Sigmoid colon (tissue), 7 donors: ENCODE data around the gene KCTD16. TPM values are rescaled to one million over a fixed set of nuclear protein-coding genes. Genes with fewer than 3 reads are reported as not detected.
A peak's percentile ranks its signal among the peaks of the same experiment; 100 is the strongest.

Experiments
- DNase-seq: peaks from one replicate; pipeline ENCODE4 v3.0.0-alpha.2; 2019
- H3K27ac ChIP-seq, 4 donors: fragments of 200-600 bp; sonication (generic); one replicate each; pipeline ENCODE4 v1.5.1; 2016 to 2019; ENCODE audit warnings: mild to moderate bottlenecking in 1 of 4
- H3K27me3 ChIP-seq, 3 donors: fragments of 200-600 bp; sonication (generic); one replicate each; pipeline ENCODE4 v1.5.1; 2019; ENCODE audit warnings: mild to moderate bottlenecking in 1 of 3
- H3K36me3 ChIP-seq, 4 donors: fragments of 200-600 bp; sonication (generic); one replicate each; pipeline ENCODE4 v1.5.1; 2016 to 2019
- H3K4me1 ChIP-seq, 4 donors: fragments of 200-600 bp; sonication (generic); one replicate each; pipeline ENCODE4 v1.5.1; 2017 to 2019
- H3K4me3 ChIP-seq, 4 donors: fragments of 200-600 bp; sonication (generic); one replicate each; pipeline ENCODE4 v1.5.1; 2017 to 2019; ENCODE audit warnings: mild to moderate bottlenecking in 2 of 4, moderate library complexity in 1 of 4
- H3K9me3 ChIP-seq, 4 donors: fragments of 200-600 bp in 3 of 4; sonication (generic) in 3 of 4; one replicate each; pipeline versions ENCODE4 v1.5.1 to v1.6.1; 2013 to 2019
- CTCF ChIP-seq, 4 experiments: fragments of 450-650 bp in 3 of 4; fragments of 200-600 bp in 1 of 4; IDR thresholded peaks; one replicate each; pipeline ENCODE4 v1.5.1; 2016 to 2019; ENCODE audit warnings: antibody characterized with exemption in 4 of 4, mild to moderate bottlenecking in 3 of 4, moderate library complexity in 2 of 4
- EP300 ChIP-seq, 4 donors: sonication (generic); formaldehyde crosslinking; IDR thresholded peaks; one replicate each; pipeline ENCODE4 v1.6.1; 2017; ENCODE audit warnings: antibody characterized with exemption in 4 of 4
- POLR2A ChIP-seq, 2 donors: fragments of 450-650 bp; IDR thresholded peaks; one replicate each; pipeline ENCODE4 v1.6.1; 2016; ENCODE audit warnings: antibody characterized with exemption in 2 of 2, mild to moderate bottlenecking in 2 of 2, moderate library complexity in 2 of 2
- POLR2AphosphoS5 ChIP-seq, 4 donors: sonication (generic); formaldehyde crosslinking; IDR thresholded peaks; one replicate each; pipeline ENCODE4 v1.6.1; 2017; ENCODE audit warnings: antibody characterized with exemption in 4 of 4
- WGBS, 2 donors: extraction: QIAGEN DNeasy Blood & Tissue Kit; methylation state at CpG; one replicate each; pipeline ENCODE4 v1.1.7; 2013; 5-methylcytosine and 5-hydroxymethylcytosine counted together
- intact Hi-C: fragments of 100-400 bp; cut with DNase I; formaldehyde crosslinking; loops from one replicate; pipeline ENCODE4 v1.15.1; 2023
- polyA plus RNA-seq, 3 donors: library from polyadenylated mRNA; stranded (reverse); fragments of 200-250 nt; gene quantifications; one replicate each; pipeline ENCODE4 v1.2.3, GENCODE V29; 2013
- total RNA-seq, 4 donors: library from RNA; depleted of rRNA; stranded (reverse); fragments of >200 nt; gene quantifications; one replicate each; pipeline ENCODE4 v1.1.0, GENCODE V29; 2016
- donor health status: healthy with polysubstance abuse.
- donor health status: Bipolar disorder and iron deficiency.
- donor health status: healthy.

The KCTD16 gene
- total and polyA plus RNA-seq, 7 donors, result under 0.01 to 0.71 (median 0.16) TPM; not detected in 2

GRCh38 chr5:144139586-144139985 lies 31.1 kb upstream of the KCTD16 start:
- no peaks in the 10 kb centered on the region for H3K36me3 ChIP-seq
- TF ChIP-seq POLR2AphosphoS5 (IDR thresholded peaks at IDR 0.05), result no peak
- TF ChIP-seq POLR2A (IDR thresholded peaks at IDR 0.05), result no peak
- TF ChIP-seq CTCF (IDR thresholded peaks at IDR 0.05), result no peak
- no peak for TF ChIP-seq EP300 (IDR thresholded peaks at IDR 0.05)
- H3K27ac ChIP-seq, result no peak overlapping the region
- H3K4me3 ChIP-seq, result no peak overlapping the region
- intact Hi-C loops, result no loop called here
- H3K27me3 ChIP-seq, result no peaks in the 10 kb centered on the region
- no peaks in the 10 kb centered on the region for H3K9me3 ChIP-seq
- WGBS, 2 donors, result 81 to 90% methylated on average over 5 of the region's 5 CpGs
- no peak for DNase-seq
- peaks cover 0 to 5% (median 0%) of the 10 kb centered on the region in 4 donors for H3K4me1 ChIP-seq

GRCh38 chr5:144141585-144141984 lies 29.1 kb upstream of the KCTD16 start:
- Histone ChIP-seq H3K27me3 (no peaks in the 10 kb centered on the region), H3K9me3 (no peaks in the 10 kb centered on the region), H3K36me3 (no peaks in the 10 kb centered on the region), H3K27ac (no peak overlapping the region), H3K4me1 (peaks cover 0 to 5% (median 0%) of the 10 kb centered on the region in 4 donors), H3K4me3 (no peak overlapping the region)
- DNase-seq, result no peak
- WGBS, 2 donors, result 95% methylated on average over 2 of the region's 2 CpGs
- TF ChIP-seq POLR2A (IDR thresholded peaks at IDR 0.05) (no peak), CTCF (IDR thresholded peaks at IDR 0.05) (no peak), POLR2AphosphoS5 (IDR thresholded peaks at IDR 0.05) (no peak), EP300 (IDR thresholded peaks at IDR 0.05) (no peak)
- intact Hi-C loops, result no loop called here

- H3K27ac ChIP-seq, result no peak overlapping the region
- TF ChIP-seq POLR2A (IDR thresholded peaks at IDR 0.05), result no peak
- peak; percentile 32 to 70 (median 46) for TF ChIP-seq CTCF (IDR thresholded peaks at IDR 0.05)
- no peaks in the 10 kb centered on the region for H3K9me3 ChIP-seq
- DNase-seq, result no peak
- intact Hi-C loops, result no loop called here
- WGBS, 2 donors, result 8 to 12% methylated on average over 2 of the region's 2 CpGs
- H3K27me3 ChIP-seq, result no peaks in the 10 kb centered on the region
- H3K4me1 ChIP-seq, result peaks cover 0 to 5% (median 0%) of the 10 kb centered on the region in 4 donors
- H3K36me3 ChIP-seq, result no peaks in the 10 kb centered on the region
- no peak overlapping the region for H3K4me3 ChIP-seq
Observed at GRCh38 chr5:144142139-144142823, 28.4 kb upstream of the KCTD16 start.

- 54 to 62% methylated on average over 1 of the region's 1 CpG for WGBS, 2 donors
Observed at GRCh38 chr5:144142824-144143162, 27.9 kb upstream of the KCTD16 start.

GRCh38 chr5:144143625-144144024 lies 27.0 kb upstream of the KCTD16 start:
- H3K27ac ChIP-seq, result no peak overlapping the region
- TF ChIP-seq EP300 (IDR thresholded peaks at IDR 0.05) (no peak), POLR2AphosphoS5 (IDR thresholded peaks at IDR 0.05) (no peak), POLR2A (IDR thresholded peaks at IDR 0.05) (no peak), CTCF (IDR thresholded peaks at IDR 0.05) (no peak)
- 95 to 100% methylated on average over 1 of the region's 1 CpG for WGBS, 2 donors
- no peaks in the 10 kb centered on the region for H3K9me3 ChIP-seq
- H3K4me3 ChIP-seq, result no peak overlapping the region
- no peak for DNase-seq
- H3K36me3 ChIP-seq, result no peaks in the 10 kb centered on the region
- H3K4me1 ChIP-seq, result peaks cover 0 to 5% (median 0%) of the 10 kb centered on the region in 4 donors
- intact Hi-C loops, result no loop called here
- no peaks in the 10 kb centered on the region for H3K27me3 ChIP-seq

More at GRCh38 chr5:144142824-144143162, 27.9 kb upstream of the KCTD16 start:
- TF ChIP-seq POLR2AphosphoS5 (IDR thresholded peaks at IDR 0.05), result no peak
- Histone ChIP-seq H3K27ac (no peak overlapping the region), H3K36me3 (no peaks in the 10 kb centered on the region), H3K27me3 (no peaks in the 10 kb centered on the region), H3K4me3 (no peak overlapping the region), H3K4me1 (peaks cover 0 to 5% (median 0%) of the 10 kb centered on the region in 4 donors), H3K9me3 (no peaks in the 10 kb centered on the region)
- DNase-seq, result no peak
- intact Hi-C loops, result no loop called here
